Measurements from ENCODE around the gene SMIM5. TPM values are rescaled to one million over a fixed set of nuclear protein-coding genes. Genes with fewer than 3 reads are reported as not detected.

Gene SMIM5
- total and polyA plus RNA-seq, 3 experiments from 2014 or later: 0.13 to 0.20 TPM; not detected in 1

DNA sequence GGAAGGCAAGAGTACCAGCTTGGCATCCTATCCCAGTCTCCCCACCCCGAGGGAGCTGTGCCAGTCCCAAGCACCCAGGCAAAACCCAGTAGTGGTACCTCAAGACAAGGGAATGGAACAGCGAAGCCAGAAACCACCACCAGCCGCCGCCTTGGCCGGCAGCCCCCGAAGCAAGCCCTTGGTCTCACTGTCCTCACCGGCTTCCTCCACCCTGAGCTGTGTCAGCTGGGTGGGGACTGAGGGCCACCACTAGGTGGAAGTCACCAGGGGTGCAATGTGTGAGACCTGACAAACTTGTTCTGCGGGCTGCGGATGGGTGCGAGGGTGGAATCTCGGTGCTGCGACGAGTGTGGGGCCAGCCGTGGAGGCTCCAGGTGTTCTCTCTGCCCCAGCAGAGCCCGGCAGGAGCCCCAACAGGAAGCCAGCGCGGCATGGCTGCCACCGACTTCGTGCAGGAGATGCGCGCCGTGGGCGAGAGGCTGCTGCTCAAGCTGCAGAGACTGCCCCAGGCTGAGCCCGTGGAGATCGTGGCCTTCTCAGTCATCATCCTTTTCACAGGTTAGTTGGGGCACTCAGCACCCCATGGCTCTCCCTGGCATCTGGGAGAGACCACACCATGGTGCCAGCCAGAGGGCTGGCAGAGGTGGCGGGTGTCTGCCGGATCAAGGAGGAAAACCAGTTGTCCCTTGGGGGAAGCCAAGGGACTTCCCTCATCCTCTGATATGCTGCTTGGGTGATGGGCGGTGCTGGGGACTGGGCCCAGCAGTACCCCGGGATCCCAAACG lies 6.7 kb downstream of the SMIM5 start:
- peaks cover 0 to 15% (median 0%) of the 10 kb centered on the region in 3 donors for H3K36me3 Mint-ChIP-seq
- Histone ChIP-seq H3K4me3 (ENCODE audit: low read length) (no peak overlapping the region), H3K27ac (ENCODE audit: low read depth, low read length) (no peak overlapping the region), H3K27me3 (ENCODE audit: insufficient read depth, low read length, poor library complexity, severe bottlenecking) (no peaks in the 10 kb centered on the region), H3K9me3 (ENCODE audit: low read length) (no peaks in the 10 kb centered on the region), H3K4me1 (ENCODE audit: insufficient read depth, low read length) (no peaks in the 10 kb centered on the region), H3K36me3 (ENCODE audit: insufficient read depth, low read length) (no peaks in the 10 kb centered on the region)
- ChIA-PET CTCF (no interaction called here), POLR2A (no interaction called here)
- DNase-seq: no peak
- H3K9me3 Mint-ChIP-seq: no peaks in the 10 kb centered on the region
- no peak overlapping the region for H3K27ac Mint-ChIP-seq
- H3K4me3 Mint-ChIP-seq: no peak overlapping the region
- H3K27me3 Mint-ChIP-seq: no peaks in the 10 kb centered on the region
- H3K4me1 Mint-ChIP-seq: no peaks in the 10 kb centered on the region

DNA sequence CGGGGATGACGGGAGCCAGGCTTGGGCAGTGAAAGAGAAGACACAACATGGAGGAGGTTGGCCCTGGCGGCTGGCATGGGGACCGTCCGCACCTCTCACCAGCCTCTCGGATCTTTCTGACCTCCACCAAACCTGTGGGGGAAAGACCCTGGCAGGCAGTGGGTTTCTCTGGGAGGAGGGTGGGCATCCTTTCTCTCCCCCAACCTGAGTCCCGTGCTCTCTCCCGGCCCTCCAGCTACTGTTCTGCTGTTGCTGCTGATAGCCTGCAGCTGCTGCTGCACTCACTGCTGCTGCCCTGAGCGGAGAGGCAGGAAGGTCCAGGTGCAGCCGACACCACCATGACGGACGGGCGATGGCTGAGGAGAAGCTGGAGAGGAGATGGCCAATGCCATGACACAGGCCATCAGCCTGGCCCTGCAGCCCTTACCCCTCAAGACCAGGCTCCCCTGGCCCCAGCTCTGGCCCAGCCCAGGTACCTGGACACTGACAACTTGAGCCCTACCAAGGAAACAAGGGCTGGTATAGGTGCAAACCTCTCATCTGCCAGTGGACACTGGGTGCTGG lies 7.4 kb downstream of the SMIM5 start:
- Mint-ChIP-seq H3K27me3 (no peaks in the 10 kb centered on the region), H3K27ac (no peak overlapping the region), H3K4me1 (peaks cover 0 to 4% (median 0%) of the 10 kb centered on the region in 3 donors), H3K4me3 (no peak overlapping the region), H3K36me3 (peaks cover 0 to 20% (median 0%) of the 10 kb centered on the region in 3 donors), H3K9me3 (no peaks in the 10 kb centered on the region)
- H3K36me3 ChIP-seq (ENCODE audit: insufficient read depth, low read length): no peaks in the 10 kb centered on the region
- no peaks in the 10 kb centered on the region for H3K9me3 ChIP-seq (ENCODE audit: low read length)
- DNase-seq: no peak
- ChIA-PET CTCF (interaction anchor here (1.4 to 5.1 kb wide), 3 partner anchors 8 to 108 kb away, joined by 5 to 22 read pairs (median 10); partner anchors contain the start of gene SMIM5), POLR2A (interaction anchor here (0.6 kb wide), 1 partner anchor 28 kb away, joined by 3 read pairs; no protein-coding TSS in a partner anchor)
- no peaks in the 10 kb centered on the region for H3K4me1 ChIP-seq (ENCODE audit: insufficient read depth, low read length)
- no peak overlapping the region for H3K4me3 ChIP-seq (ENCODE audit: low read length)
- no peaks in the 10 kb centered on the region for H3K27me3 ChIP-seq (ENCODE audit: insufficient read depth, low read length, poor library complexity, severe bottlenecking)
- H3K27ac ChIP-seq (ENCODE audit: low read depth, low read length): no peak overlapping the region

DNA sequence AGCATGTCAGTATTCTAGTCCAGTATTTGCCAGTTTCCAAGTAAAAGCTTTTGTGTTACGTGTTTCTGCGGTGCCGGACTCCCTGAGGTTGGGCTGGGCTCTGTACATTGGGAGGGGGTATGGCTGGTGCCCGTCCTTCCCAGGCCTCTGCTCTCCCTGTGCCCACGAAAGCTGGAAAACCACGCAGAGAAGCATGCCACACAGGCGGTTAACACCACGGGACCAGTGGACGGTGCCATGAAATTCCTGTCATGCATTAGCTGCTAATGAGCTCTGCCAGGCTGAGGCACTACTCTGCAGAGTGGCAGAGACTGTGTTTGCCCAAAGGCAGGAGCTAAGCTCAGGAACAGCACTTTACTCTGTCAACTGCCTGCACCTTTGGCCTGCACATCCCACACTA lies 8.1 kb downstream of the SMIM5 start:
- POLR2A ChIA-PET: no interaction called here
- Mint-ChIP-seq H3K27me3 (no peaks in the 10 kb centered on the region), H3K4me3 (no peak overlapping the region)

DNA sequence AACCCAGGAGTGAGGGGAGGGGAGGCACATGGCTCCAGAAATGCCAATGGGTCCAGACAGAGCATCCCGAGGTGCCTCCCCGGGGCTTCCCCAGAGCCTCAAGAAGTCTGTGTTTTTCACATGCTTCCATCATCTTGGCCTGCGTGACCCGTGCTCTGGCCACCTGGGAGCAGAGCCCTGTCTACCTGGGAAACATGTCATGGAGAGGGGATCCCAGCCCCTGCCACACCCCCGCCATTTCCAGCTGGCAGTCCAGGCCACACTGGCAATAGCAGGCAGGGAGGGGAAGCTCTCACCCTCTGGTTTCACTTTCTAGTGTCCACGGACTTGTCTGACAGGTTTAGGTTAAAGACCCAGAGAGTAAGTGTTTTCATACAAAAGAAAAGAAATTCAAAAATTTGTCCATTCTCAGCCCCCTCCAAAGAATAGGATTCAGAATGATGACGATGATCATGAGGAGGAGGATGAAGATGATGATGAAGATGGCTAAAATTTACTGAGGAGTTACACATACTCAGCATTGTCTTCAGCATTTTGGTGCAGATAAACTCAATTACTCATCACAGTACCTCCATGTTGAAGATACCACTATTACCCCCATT lies 9.0 kb downstream of the SMIM5 start:
- POLR2A ChIA-PET: no interaction called here

More for the DNA sequence above, 8.1 kb downstream of the SMIM5 start:
- H3K9me3 ChIP-seq (ENCODE audit: low read length): no peaks in the 10 kb centered on the region
- H3K27me3 ChIP-seq (ENCODE audit: insufficient read depth, low read length, poor library complexity, severe bottlenecking): no peaks in the 10 kb centered on the region
- no peak overlapping the region for H3K27ac ChIP-seq (ENCODE audit: low read depth, low read length)
- Mint-ChIP-seq H3K4me1 (peaks cover 2 to 10% (median 3%) of the 10 kb centered on the region in 3 donors), H3K36me3 (peaks cover 0 to 21% (median 0%) of the 10 kb centered on the region in 3 donors), H3K27ac (no peak overlapping the region), H3K9me3 (no peaks in the 10 kb centered on the region)
- no peaks in the 10 kb centered on the region for H3K4me1 ChIP-seq (ENCODE audit: insufficient read depth, low read length)
- H3K4me3 ChIP-seq (ENCODE audit: low read length): no peak overlapping the region
- CTCF ChIA-PET: interaction anchor here (1.4 to 5.1 kb wide), 3 partner anchors 9 to 108 kb away, joined by 5 to 22 read pairs (median 10); partner anchors contain the start of gene SMIM5
- H3K36me3 ChIP-seq (ENCODE audit: insufficient read depth, low read length): no peaks in the 10 kb centered on the region
- no peak for DNase-seq

DNA sequence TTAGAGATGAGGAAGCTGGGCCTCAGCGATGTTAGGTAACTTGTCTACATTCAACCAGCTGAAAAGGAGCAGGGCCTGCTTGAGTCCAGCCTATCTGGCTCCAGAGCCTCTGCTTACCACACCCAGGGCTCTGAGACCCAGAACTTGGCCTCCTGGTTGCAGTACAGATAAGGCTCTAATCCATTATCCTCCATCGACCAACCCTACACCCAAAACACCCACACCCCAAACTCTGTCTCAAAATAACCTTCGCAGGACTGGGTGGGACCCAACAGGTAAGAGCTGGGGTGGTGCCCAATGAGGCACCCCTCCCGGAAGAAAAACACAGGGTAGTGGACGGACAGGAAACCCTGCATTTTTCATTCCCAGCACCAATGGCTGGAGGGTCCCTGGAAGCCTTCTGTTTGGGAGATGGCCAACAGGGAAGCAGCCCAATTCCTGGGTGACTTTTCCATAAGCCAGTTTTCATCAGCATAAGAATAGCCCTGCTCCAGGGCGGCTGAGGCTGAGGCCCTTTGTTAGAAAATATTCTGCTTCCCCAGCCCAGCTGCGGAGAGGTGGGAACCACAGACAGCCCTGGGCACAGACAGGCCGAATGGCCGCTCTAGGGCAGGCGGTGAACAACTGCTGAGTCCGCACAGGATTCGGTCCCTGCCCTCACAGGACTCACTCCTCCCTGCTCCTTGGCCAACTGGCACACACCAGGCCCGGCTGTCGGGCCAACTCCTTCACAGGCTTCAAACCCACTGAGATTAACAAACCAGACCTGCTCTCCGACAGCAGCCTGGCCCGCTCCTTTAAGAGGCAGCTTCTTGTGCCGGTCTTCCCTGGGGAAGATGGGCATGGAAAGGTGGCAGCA lies 9.8 kb downstream of the SMIM5 start:
- DNase-seq: peak in 1 of 5 donors; percentile 18
- no peaks in the 10 kb centered on the region for H3K27me3 Mint-ChIP-seq
- no peaks in the 10 kb centered on the region for H3K9me3 Mint-ChIP-seq
- H3K4me3 Mint-ChIP-seq: no peak overlapping the region
- Histone ChIP-seq H3K27me3 (ENCODE audit: insufficient read depth, low read length, poor library complexity, severe bottlenecking) (no peaks in the 10 kb centered on the region), H3K27ac (ENCODE audit: low read depth, low read length) (no peak overlapping the region), H3K4me1 (ENCODE audit: insufficient read depth, low read length) (no peaks in the 10 kb centered on the region), H3K4me3 (ENCODE audit: low read length) (no peak overlapping the region), H3K36me3 (ENCODE audit: insufficient read depth, low read length) (no peaks in the 10 kb centered on the region), H3K9me3 (ENCODE audit: low read length) (no peaks in the 10 kb centered on the region)
- no peak overlapping the region for H3K27ac Mint-ChIP-seq
- CTCF ChIA-PET: interaction anchor here (1.2 to 5.1 kb wide), 3 partner anchors 10 to 106 kb away, joined by 3 to 22 read pairs (median 10); partner anchors contain the start of gene SMIM5
- H3K4me1 Mint-ChIP-seq: peaks cover 2 to 13% (median 3%) of the 10 kb centered on the region in 3 donors
- H3K36me3 Mint-ChIP-seq: peaks cover 0 to 26% (median under 1%) of the 10 kb centered on the region in 3 donors
- POLR2A ChIA-PET: no interaction called here

More for the DNA sequence above, 9.0 kb downstream of the SMIM5 start:
- DNase-seq: no peak
- Mint-ChIP-seq H3K27me3 (no peaks in the 10 kb centered on the region), H3K9me3 (no peaks in the 10 kb centered on the region), H3K4me3 (no peak overlapping the region), H3K4me1 (peaks cover 2 to 13% (median 3%) of the 10 kb centered on the region in 3 donors), H3K27ac (no peak overlapping the region), H3K36me3 (peaks cover 0 to 21% (median 0%) of the 10 kb centered on the region in 3 donors)
- Histone ChIP-seq H3K9me3 (ENCODE audit: low read length) (no peaks in the 10 kb centered on the region), H3K27ac (ENCODE audit: low read depth, low read length) (no peak overlapping the region), H3K27me3 (ENCODE audit: insufficient read depth, low read length, poor library complexity, severe bottlenecking) (no peaks in the 10 kb centered on the region), H3K4me1 (ENCODE audit: insufficient read depth, low read length) (no peaks in the 10 kb centered on the region), H3K36me3 (ENCODE audit: insufficient read depth, low read length) (no peaks in the 10 kb centered on the region), H3K4me3 (ENCODE audit: low read length) (no peak overlapping the region)
- CTCF ChIA-PET: interaction anchor here (1.2 to 5.1 kb wide), 3 partner anchors 9 to 107 kb away, joined by 3 to 22 read pairs (median 10); partner anchors contain the start of gene SMIM5

DNA sequence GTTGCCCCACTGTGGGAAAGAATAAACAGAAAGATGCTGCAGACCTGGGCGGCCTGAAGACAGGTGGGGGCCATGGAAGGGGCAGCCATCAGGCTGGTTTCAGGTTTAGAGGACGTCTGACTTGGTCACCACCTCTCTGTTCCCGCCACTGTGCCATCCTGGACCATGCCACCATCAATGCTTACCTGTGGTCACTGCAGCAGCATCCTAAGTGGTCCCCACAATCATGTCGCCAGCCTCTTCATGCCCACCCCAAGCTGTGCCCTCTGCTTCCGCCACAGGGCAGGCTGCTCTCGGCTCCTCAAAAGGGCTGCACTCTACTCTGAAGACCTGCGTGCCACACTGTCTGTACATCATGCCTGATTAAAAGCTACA lies 10.4 kb downstream of the SMIM5 start:
- Histone ChIP-seq H3K4me1 (ENCODE audit: insufficient read depth, low read length) (no peaks in the 10 kb centered on the region), H3K4me3 (ENCODE audit: low read length) (no peak overlapping the region), H3K27me3 (ENCODE audit: insufficient read depth, low read length, poor library complexity, severe bottlenecking) (no peaks in the 10 kb centered on the region), H3K9me3 (ENCODE audit: low read length) (no peaks in the 10 kb centered on the region), H3K36me3 (ENCODE audit: insufficient read depth, low read length) (no peaks in the 10 kb centered on the region), H3K27ac (ENCODE audit: low read depth, low read length) (no peak overlapping the region)
- H3K27me3 Mint-ChIP-seq: no peaks in the 10 kb centered on the region
- H3K27ac Mint-ChIP-seq: peak overlapping the region in 1 of 8 donors; percentile 84
- POLR2A ChIA-PET: no interaction called here
- no peaks in the 10 kb centered on the region for H3K9me3 Mint-ChIP-seq
- DNase-seq: peak in 1 of 5 donors; percentile 21
- H3K36me3 Mint-ChIP-seq: peaks cover 0 to 25% (median 3%) of the 10 kb centered on the region in 3 donors
- no peak overlapping the region for H3K4me3 Mint-ChIP-seq
- CTCF ChIA-PET: interaction anchor here (1.1 to 5.1 kb wide), 3 partner anchors 11 to 105 kb away, joined by 3 to 22 read pairs (median 12); partner anchors contain the start of genes RECQL5 and SMIM5
- H3K4me1 Mint-ChIP-seq: peaks cover 2 to 13% (median 3%) of the 10 kb centered on the region in 3 donors

DNA sequence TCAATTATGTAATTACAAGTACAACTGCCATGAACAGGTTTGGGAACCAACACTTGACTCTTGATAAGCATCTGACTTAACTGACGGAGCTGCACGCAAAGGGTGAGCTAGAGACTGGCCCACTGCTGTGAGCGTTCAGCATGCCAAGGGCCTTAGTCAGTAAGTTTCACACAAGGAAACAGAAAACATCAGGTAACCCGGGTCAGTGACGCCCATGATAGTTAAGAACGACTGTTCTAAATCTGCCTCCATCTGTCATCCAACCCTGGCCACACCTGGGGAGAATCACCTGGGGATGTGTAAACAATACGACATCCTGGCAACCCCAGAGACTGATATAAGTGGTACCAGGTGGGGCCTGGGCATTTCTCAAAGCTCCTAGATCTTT lies 12.3 kb downstream of the SMIM5 start:
- peaks cover 5% of the 10 kb centered on the region for H3K36me3 ChIP-seq (ENCODE audit: insufficient read depth, low read length)
- H3K4me1 ChIP-seq (ENCODE audit: insufficient read depth, low read length): no peaks in the 10 kb centered on the region
- Mint-ChIP-seq H3K36me3 (peaks cover 0 to 41% (median 6%) of the 10 kb centered on the region in 3 donors), H3K4me1 (peaks cover 2 to 13% (median 3%) of the 10 kb centered on the region in 3 donors), H3K4me3 (no peak overlapping the region), H3K27ac (peak overlapping the region in 3 of 8 donors; percentile 25 to 41 (median 29)), H3K27me3 (peaks cover 0 to 2% of the 10 kb centered on the region in 2 donors), H3K9me3 (no peaks in the 10 kb centered on the region)
- ChIA-PET POLR2A (interaction anchor here (0.6 kb wide), 2 partner anchors 638 to 1360 kb away, joined by 4 to 5 read pairs; no protein-coding TSS in a partner anchor), CTCF (interaction anchor here (1.3 to 5.1 kb wide), 3 partner anchors 13 to 108 kb away, joined by 3 to 22 read pairs (median 12); partner anchors contain the start of gene SMIM5)
- H3K27ac ChIP-seq (ENCODE audit: low read depth, low read length): no peak overlapping the region
- H3K27me3 ChIP-seq (ENCODE audit: insufficient read depth, low read length, poor library complexity, severe bottlenecking): no peaks in the 10 kb centered on the region
- DNase-seq: peak in 1 of 5 donors; percentile 30
- no peak overlapping the region for H3K4me3 ChIP-seq (ENCODE audit: low read length)
- H3K9me3 ChIP-seq (ENCODE audit: low read length): no peaks in the 10 kb centered on the region

Data from CD8-positive, alpha-beta memory T cell (primary cell).